HG03108 (cell line): ENCODE measurements around the gene ITM2A.

Experiments used
- ATAC-seq: cut with Tn5 transposase; IDR thresholded peaks from one replicate; pipeline ENCODE4 v1.9.1; 2021; ENCODE audit warnings: moderate library complexity; ENCODE audit not compliant: unreplicated experiment

Gene ITM2A

GRCh38 chrX:79366873-79367749, at the start of gene ITM2A:
TSS of gene ITM2A (minus strand) at chrX:79367334. CDS start at chrX:79367215, 119 bp downstream.
- ATAC-seq, result peak; percentile 56

- no peak for ATAC-seq
Observed at GRCh38 chrX:79415056-79415455, 47.9 kb upstream of the ITM2A start.

- no peak for ATAC-seq
Observed at GRCh38 chrX:79413963-79414362, 46.8 kb upstream of the ITM2A start.

GRCh38 chrX:79412972-79413371, 45.8 kb upstream of the ITM2A start:
- ATAC-seq, result no peak

GRCh38 chrX:79412166-79412565, 45.0 kb upstream of the ITM2A start:
- ATAC-seq, result no peak

- no peak for ATAC-seq
Observed at GRCh38 chrX:79409657-79410056, 42.5 kb upstream of the ITM2A start.

GRCh38 chrX:79408623-79409322, 41.6 kb upstream of the ITM2A start:
- no peak for ATAC-seq

- no peak for ATAC-seq
Observed at GRCh38 chrX:79400623-79401022, 33.5 kb upstream of the ITM2A start.

- no peak for ATAC-seq
Observed at GRCh38 chrX:79375340-79375739, 8.2 kb upstream of the ITM2A start.

GRCh38 chrX:79371640-79372039, 4.5 kb upstream of the ITM2A start:
- no peak for ATAC-seq

GRCh38 chrX:79371101-79371500, 4.0 kb upstream of the ITM2A start:
- ATAC-seq, result no peak

GRCh38 chrX:79369871-79370270, 2.7 kb upstream of the ITM2A start:
- ATAC-seq, result no peak

- ATAC-seq, result no peak
Observed at GRCh38 chrX:79368441-79368840, 1.3 kb upstream of the ITM2A start.

GRCh38 chrX:79367907-79368306, 773 bp upstream of the ITM2A start:
- ATAC-seq, result no peak

GRCh38 chrX:79366556-79366872, 620 bp downstream of the ITM2A start:
- ATAC-seq, result peak; percentile 9

- no peak for ATAC-seq
Observed at GRCh38 chrX:79365591-79365990, 1.5 kb downstream of the ITM2A start.

- ATAC-seq, result no peak
Observed at GRCh38 chrX:79364306-79364705, 2.8 kb downstream of the ITM2A start.

GRCh38 chrX:79361192-79361870, 5.8 kb downstream of the ITM2A start:
- no peak for ATAC-seq

GRCh38 chrX:79336869-79337815, 30.0 kb downstream of the ITM2A start:
- ATAC-seq, result no peak

- ATAC-seq, result no peak
Observed at GRCh38 chrX:79330022-79330421, 37.1 kb downstream of the ITM2A start.
